GM12865 (cell line): Measurements from ENCODE around the gene LRFN2.

ENCODE experiments used
- DNase-seq: peaks from one replicate; pipeline ENCODE4 v3.0.0; 2010; ENCODE audit warnings: low read depth
- H3K4me3 ChIP-seq: 2 replicates; pipeline ENCODE4 v1.5.1; 2011; ENCODE audit warnings: mild to moderate bottlenecking, low read depth, low read length, control low read depth
- TF ChIP-seq, protein P1 (sequence below): IDR thresholded peaks from 2 replicates; pipeline ENCODE4 v1.5.1; 2011; ENCODE audit warnings: low read length, control low read depth, low read depth, inconsistent platforms; ENCODE audit not compliant: insufficient read depth; ENCODE audit errors: missing control alignments

LRFN2 gene

DNA sequence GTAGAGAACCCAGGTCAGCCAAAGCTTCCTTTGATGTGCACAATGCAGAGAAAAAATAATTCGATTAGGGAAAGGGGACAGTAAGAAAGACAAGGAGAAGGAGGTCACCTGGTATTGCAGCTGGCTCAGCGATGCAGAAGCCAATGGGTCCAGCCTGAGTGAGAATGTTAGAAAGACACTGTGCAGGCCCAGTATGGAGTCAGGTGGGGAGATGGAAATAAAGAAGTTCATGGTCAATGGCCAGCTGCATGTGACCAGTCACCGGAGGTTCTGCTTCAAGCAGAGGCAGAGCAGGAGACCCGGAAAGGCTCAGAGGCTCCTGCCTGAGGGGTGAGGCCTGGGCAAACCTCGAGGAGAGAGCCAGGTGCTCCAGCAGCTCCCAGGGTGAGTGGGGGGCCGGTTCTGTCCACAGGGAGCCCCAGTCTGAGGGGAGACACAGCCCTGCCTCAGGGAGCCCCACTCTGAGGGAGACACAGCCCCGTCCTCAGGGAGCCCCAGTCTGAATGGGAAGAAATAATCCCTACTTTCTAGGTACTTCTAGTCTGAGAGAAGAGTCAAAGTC is 51.3 kb downstream of the LRFN2 start:
- no peak overlapping the region for H3K4me3 ChIP-seq
- TF ChIP-seq, protein P1, sequence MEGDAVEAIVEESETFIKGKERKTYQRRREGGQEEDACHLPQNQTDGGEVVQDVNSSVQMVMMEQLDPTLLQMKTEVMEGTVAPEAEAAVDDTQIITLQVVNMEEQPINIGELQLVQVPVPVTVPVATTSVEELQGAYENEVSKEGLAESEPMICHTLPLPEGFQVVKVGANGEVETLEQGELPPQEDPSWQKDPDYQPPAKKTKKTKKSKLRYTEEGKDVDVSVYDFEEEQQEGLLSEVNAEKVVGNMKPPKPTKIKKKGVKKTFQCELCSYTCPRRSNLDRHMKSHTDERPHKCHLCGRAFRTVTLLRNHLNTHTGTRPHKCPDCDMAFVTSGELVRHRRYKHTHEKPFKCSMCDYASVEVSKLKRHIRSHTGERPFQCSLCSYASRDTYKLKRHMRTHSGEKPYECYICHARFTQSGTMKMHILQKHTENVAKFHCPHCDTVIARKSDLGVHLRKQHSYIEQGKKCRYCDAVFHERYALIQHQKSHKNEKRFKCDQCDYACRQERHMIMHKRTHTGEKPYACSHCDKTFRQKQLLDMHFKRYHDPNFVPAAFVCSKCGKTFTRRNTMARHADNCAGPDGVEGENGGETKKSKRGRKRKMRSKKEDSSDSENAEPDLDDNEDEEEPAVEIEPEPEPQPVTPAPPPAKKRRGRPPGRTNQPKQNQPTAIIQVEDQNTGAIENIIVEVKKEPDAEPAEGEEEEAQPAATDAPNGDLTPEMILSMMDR = no peak
- no peak for DNase-seq

DNA sequence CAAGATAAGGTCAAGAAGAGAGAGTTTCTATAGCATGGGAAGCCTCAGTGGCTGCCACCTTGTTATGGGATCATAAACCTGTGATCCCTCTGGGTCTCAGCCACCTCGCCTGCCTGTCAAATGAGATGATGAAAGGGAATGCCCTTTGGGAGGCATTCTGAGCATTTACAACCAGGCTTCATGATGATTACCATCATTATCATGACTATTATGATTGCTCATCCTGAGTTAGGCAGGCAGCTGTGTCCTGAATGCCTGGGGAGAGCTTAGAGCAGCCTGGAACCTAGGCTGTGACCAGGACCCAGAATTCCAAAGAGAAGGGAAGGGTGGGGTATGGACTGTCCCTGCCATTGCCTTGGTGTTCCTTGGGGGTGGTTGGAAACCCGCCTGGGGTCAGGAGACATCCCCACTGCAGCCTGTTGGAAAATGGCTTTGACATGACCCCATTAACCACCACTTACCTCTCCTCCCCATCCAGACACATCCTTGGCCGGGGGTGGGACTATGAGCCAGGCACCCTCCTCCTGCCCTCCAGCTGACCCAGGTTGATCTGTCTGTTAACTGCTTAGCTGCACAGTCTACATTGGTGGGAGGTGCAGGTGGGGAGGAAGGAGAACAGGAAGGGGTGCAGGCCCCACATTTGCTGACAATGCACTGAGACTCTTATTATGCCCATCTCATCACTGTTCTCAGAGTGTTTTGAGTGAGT is 51.9 kb downstream of the LRFN2 start:
- DNase-seq = no peak
- H3K4me3 ChIP-seq = no peak overlapping the region

DNA sequence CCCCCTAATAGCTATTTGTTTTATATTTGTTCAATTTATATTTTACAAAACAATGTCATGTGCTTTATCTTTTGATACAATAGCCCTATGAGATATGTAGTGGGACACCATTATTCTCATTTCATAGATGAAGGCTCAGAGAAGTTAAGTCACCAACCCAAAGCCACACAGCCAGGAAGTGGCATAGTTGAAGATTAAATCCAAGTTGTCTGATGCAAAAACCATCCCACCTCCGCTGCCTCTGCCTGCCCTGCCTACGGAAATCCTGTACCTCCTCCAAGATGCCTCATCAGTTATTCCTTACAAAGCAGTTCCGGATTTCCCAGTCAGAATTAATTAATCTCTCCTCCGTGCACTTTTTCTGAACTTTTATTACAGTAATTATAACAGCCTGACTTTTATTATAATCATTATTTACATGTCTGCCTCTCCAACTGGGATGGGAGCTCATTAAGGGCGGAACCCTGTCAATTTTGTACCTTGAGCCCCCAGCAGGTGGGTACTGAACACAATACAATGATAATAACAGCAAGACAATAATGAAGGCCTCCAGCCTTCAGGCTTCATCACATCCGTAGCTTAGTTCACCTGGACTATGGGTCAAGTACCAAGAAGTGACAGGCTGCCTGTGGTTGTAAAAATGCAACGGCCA is 54.7 kb downstream of the LRFN2 start:
- no peak overlapping the region for H3K4me3 ChIP-seq
- TF ChIP-seq, protein P1 = no peak
- DNase-seq = no peak

More for the DNA sequence above, 51.9 kb downstream of the LRFN2 start:
- TF ChIP-seq, protein P1 = no peak

- DNase-seq = no peak
- TF ChIP-seq, protein P1 = no peak
- H3K4me3 ChIP-seq = no peak overlapping the region
Measured at GRCh38 chr6:40529919-40530318, 57.2 kb downstream of the LRFN2 start.

- DNase-seq = no peak
- H3K4me3 ChIP-seq = no peak overlapping the region
- TF ChIP-seq, protein P1 = no peak
Measured at GRCh38 chr6:40529040-40529439, 58.1 kb downstream of the LRFN2 start.

GRCh38 chr6:40528051-40528450 is 59.1 kb downstream of the LRFN2 start:
- H3K4me3 ChIP-seq = no peak overlapping the region
- TF ChIP-seq, protein P1 = no peak
- no peak for DNase-seq

- TF ChIP-seq, protein P1 = no peak
- H3K4me3 ChIP-seq = no peak overlapping the region
- DNase-seq = no peak
Measured at GRCh38 chr6:40526036-40526435, 61.1 kb downstream of the LRFN2 start.
